OCI-LY1 (cell line): ENCODE results near the gene CATSPER3.

Experiments
- H2AFZ ChIP-seq: fragments of 200-600 bp; sonication (generic), shearing (Covaris generic); 2 replicates; pipeline ENCODE4 v1.6.0; 2014; ENCODE audit warnings: antibody characterized with exemption, mild to moderate bottlenecking, low read length
- H3F3A ChIP-seq: fragments of 200-600 bp; sonication (generic), shearing (Covaris generic); 2 replicates; pipeline ENCODE4 v1.6.0; 2014; ENCODE audit warnings: mild to moderate bottlenecking, antibody characterized with exemption, low read length, moderate library complexity; ENCODE audit not compliant: insufficient read depth
- H3K27ac ChIP-seq: fragments of 200-600 bp; sonication (generic); 2 replicates; pipeline ENCODE4 v1.5.1; 2014; ENCODE audit warnings: low read length, mixed run types, mild to moderate bottlenecking, low read depth; ENCODE audit not compliant: poor library complexity, severe bottlenecking
- H3K27me3 ChIP-seq: fragments of 200-600 bp; sonication (generic); 2 replicates; pipeline ENCODE4 v1.6.0; 2014; ENCODE audit warnings: antibody characterized with exemption, mild to moderate bottlenecking, low read length, moderate library complexity; ENCODE audit not compliant: insufficient read depth
- H3K36me3 ChIP-seq: fragments of 200-600 bp; sonication (generic); 2 replicates; pipeline ENCODE4 v1.6.1; 2014; ENCODE audit warnings: mild to moderate bottlenecking, antibody characterized with exemption, low read length, moderate library complexity, mixed read lengths; ENCODE audit not compliant: insufficient read depth
- H3K4me1 ChIP-seq: fragments of 200-600 bp; sonication (generic); 2 replicates; pipeline ENCODE4 v1.5.1; 2014; ENCODE audit warnings: mild to moderate bottlenecking, low read length, moderate library complexity; ENCODE audit not compliant: insufficient read depth, severe bottlenecking
- H3K4me2 ChIP-seq: fragments of 200-600 bp; sonication (generic), shearing (Covaris generic); 2 replicates; pipeline ENCODE4 v1.6.1; 2014; ENCODE audit warnings: low read length
- H3K4me3 ChIP-seq: fragments of 200-600 bp; sonication (generic); 2 replicates; pipeline ENCODE4 v1.5.1; 2014; ENCODE audit warnings: low read length, low read depth, mild to moderate bottlenecking, mixed read lengths; ENCODE audit not compliant: poor library complexity, severe bottlenecking
- H3K79me2 ChIP-seq: fragments of 200-600 bp; shearing (Covaris generic); 2 replicates; pipeline ENCODE4 v1.6.1; 2016; ENCODE audit warnings: mixed run types, low read length, mixed read lengths; ENCODE audit not compliant: insufficient read depth
- H3K9ac ChIP-seq: fragments of 200-600 bp; sonication (generic), shearing (Covaris generic); 2 replicates; pipeline ENCODE4 v1.6.1; 2014; ENCODE audit warnings: mild to moderate bottlenecking, low read length, mixed read lengths
- H3K9me2 ChIP-seq: fragments of 200-600 bp; sonication (generic), shearing (Covaris generic); 2 replicates; pipeline ENCODE4 v1.6.1; 2014; ENCODE audit warnings: low read depth, mild to moderate bottlenecking, low read length, mixed read lengths
- H3K9me3 ChIP-seq: fragments of 200-600 bp; shearing (Covaris generic); 2 replicates; pipeline ENCODE4 v1.6.1; 2014; ENCODE audit warnings: low read length, mixed read lengths
- H4K20me1 ChIP-seq: fragments of 200-600 bp; sonication (generic), shearing (Covaris generic); 2 replicates; pipeline ENCODE4 v1.6.0; 2016; ENCODE audit warnings: mild to moderate bottlenecking, low read length; ENCODE audit not compliant: insufficient read depth
- EZH2 ChIP-seq: fragments of 200-600 bp; sonication (generic), shearing (Covaris generic); IDR thresholded peaks from 2 replicates; pipeline ENCODE4 v1.8.0; 2017; ENCODE audit warnings: borderline replicate concordance, mixed run types, mild to moderate bottlenecking, antibody characterized with exemption, low read length, moderate library complexity, mixed read lengths
- TF ChIP-seq, protein P1 (sequence below): fragments of 200-600 bp; sonication (generic), shearing (Covaris generic); IDR thresholded peaks from 2 replicates; pipeline ENCODE4 v1.5.1; 2017; ENCODE audit warnings: mild to moderate bottlenecking, antibody characterized with exemption, low read length, moderate library complexity, mixed read lengths

Gene CATSPER3

DNA sequence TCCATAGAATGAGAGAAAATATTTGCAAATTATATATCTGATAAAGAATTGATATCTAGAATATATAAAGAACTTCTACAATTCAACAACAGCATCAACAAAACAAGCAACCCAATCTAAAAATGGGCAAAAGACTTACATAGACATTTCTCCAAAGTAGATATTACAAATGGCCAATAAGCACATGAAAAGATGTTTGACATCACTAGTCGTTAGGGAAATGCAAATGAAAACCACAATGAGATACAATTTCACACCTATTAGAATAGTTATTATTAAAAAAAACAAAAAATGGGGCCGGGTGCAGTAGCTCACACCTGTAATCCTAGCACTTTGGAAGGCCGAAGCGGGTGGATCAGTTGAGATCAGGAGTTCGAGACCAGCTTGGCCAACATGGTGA is 24.4 kb downstream of the CATSPER3 start:
- peaks cover 9% of the 10 kb centered on the region; the same call in 1 of the 2 replicates for H3K9me3 ChIP-seq
- no peaks in the 10 kb centered on the region for H3F3A ChIP-seq
- H3K27ac ChIP-seq: no peak overlapping the region
- H3K9me2 ChIP-seq: no peaks in the 10 kb centered on the region
- no peak overlapping the region for H3K4me2 ChIP-seq
- H4K20me1 ChIP-seq: no peaks in the 10 kb centered on the region
- H3K9ac ChIP-seq: no peak overlapping the region
- H3K79me2 ChIP-seq: no peaks in the 10 kb centered on the region
- no peak overlapping the region for H2AFZ ChIP-seq
- H3K4me3 ChIP-seq: no peak overlapping the region
- no peaks in the 10 kb centered on the region for H3K27me3 ChIP-seq
- TF ChIP-seq EZH2: no peak
- TF ChIP-seq, protein P1, sequence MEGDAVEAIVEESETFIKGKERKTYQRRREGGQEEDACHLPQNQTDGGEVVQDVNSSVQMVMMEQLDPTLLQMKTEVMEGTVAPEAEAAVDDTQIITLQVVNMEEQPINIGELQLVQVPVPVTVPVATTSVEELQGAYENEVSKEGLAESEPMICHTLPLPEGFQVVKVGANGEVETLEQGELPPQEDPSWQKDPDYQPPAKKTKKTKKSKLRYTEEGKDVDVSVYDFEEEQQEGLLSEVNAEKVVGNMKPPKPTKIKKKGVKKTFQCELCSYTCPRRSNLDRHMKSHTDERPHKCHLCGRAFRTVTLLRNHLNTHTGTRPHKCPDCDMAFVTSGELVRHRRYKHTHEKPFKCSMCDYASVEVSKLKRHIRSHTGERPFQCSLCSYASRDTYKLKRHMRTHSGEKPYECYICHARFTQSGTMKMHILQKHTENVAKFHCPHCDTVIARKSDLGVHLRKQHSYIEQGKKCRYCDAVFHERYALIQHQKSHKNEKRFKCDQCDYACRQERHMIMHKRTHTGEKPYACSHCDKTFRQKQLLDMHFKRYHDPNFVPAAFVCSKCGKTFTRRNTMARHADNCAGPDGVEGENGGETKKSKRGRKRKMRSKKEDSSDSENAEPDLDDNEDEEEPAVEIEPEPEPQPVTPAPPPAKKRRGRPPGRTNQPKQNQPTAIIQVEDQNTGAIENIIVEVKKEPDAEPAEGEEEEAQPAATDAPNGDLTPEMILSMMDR: no peak
- H3K36me3 ChIP-seq: no peaks in the 10 kb centered on the region; the same call in 1 of the 2 replicates
- H3K4me1 ChIP-seq: peaks cover 16% of the 10 kb centered on the region

DNA sequence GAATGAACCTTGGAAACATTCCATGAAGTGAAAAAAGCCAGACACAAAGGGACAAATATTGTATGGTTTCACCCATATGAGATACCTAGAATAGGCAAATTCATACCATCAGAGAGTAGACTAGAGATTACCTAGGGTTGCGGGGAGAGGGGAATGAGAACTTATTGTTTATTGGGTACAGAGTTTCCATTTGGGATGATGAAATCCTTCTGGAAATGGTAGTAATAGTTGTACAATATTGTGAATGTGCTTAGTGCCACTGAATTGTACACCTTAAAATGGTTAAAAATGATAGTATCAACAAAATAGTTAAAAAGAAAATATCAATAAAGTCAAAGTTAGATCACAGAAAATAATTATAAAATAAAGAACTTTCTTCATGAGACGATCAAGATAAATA is 25.5 kb downstream of the CATSPER3 start:
- no peak overlapping the region for H3K4me3 ChIP-seq
- peaks cover 16% of the 10 kb centered on the region for H3K4me1 ChIP-seq
- TF ChIP-seq, protein P1: no peak
- TF ChIP-seq EZH2: no peak

DNA sequence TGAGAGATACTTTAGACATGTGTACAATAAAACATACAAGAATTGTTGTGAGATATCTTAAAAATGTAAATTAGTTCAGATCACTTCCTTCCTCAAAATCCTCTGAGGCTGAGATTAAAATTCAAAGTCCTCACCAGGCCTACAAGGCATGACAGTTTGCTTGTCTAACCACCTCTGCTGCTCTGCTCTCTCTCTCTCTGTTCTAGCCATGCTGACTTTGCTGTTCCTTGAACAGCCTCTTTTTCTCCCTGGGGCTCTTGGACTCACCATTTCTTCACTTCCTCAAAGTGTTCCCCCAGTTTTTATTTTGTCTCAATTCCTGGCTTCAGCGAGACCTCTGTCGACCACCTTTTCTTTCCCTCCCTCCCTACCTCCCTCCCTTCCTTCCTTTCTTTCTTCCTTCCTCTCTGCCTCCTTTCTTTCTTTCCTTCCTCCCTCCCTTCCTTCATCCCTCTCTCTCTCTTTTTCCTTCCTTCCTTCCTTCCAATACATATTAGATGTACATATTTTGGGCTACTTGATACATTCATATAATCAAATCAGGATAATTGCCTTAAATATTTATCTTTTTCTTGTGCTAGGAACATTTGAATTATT is 27.0 kb downstream of the CATSPER3 start:
- Histone ChIP-seq H4K20me1 (no peaks in the 10 kb centered on the region), H2AFZ (no peak overlapping the region), H3K4me1 (peaks cover 16% of the 10 kb centered on the region), H3K4me2 (no peak overlapping the region), H3K9ac (no peak overlapping the region), H3K4me3 (no peak overlapping the region), H3F3A (no peaks in the 10 kb centered on the region), H3K79me2 (no peaks in the 10 kb centered on the region), H3K27me3 (no peaks in the 10 kb centered on the region), H3K9me2 (no peaks in the 10 kb centered on the region), H3K27ac (no peak overlapping the region), H3K9me3 (peaks cover 9% of the 10 kb centered on the region; the same call in 1 of the 2 replicates), H3K36me3 (no peaks in the 10 kb centered on the region; the same call in 1 of the 2 replicates)
- TF ChIP-seq EZH2: no peak
- TF ChIP-seq, protein P1: no peak

More for the DNA sequence above, 25.5 kb downstream of the CATSPER3 start:
- Histone ChIP-seq H3K27ac (no peak overlapping the region), H3K9me3 (peaks cover 9% of the 10 kb centered on the region; the same call in 1 of the 2 replicates), H3F3A (no peaks in the 10 kb centered on the region), H4K20me1 (no peaks in the 10 kb centered on the region), H3K27me3 (no peaks in the 10 kb centered on the region), H3K79me2 (no peaks in the 10 kb centered on the region), H3K9me2 (no peaks in the 10 kb centered on the region), H3K9ac (no peak overlapping the region), H3K4me2 (no peak overlapping the region), H2AFZ (no peak overlapping the region), H3K36me3 (no peaks in the 10 kb centered on the region; the same call in 1 of the 2 replicates)
